ENCODE results near the gene FNBP1.

DNA sequence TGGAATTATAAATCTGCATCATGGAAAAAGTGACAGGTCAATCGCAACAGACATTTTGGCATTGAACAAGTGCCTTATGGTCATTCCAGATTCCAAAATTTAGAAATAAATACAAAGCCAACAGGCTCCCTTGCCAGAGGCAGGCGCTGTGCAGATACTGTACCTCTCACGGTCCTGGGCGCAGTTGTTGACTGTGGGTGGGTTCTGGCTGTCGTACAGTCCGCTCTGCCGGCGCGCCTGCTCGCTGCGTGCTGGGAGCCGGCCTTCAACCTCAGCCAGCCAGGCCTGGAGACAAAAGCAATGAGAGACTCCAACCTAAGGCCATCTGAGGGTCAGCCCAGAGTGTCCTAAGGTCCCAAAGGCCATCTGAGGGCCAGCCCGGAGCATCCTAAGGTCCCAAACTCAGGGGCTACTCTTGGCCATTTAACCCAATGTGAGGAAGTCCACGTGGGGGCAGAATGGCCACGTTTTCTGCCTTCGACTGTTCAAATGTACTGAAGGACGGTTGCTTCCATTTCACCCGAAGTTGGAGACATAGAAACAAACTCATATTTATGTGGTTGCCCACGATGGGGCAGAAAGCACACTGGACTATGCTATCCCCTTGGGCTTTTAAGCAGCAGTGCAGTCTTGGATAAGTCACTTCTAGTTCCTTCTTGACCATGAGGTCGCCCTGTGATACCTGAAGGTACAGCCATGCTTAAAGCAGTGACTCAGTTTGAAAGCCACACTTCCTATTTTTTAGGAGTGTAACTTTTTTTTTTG is 142.5 kb downstream of the FNBP1 start:
- TF ChIP-seq CTCF (IDR thresholded peaks at IDR 0.05) (no peak), POLR2A (IDR thresholded peaks at IDR 0.05) (no peak), POLR2AphosphoS5 (IDR thresholded peaks at IDR 0.05; ENCODE audit: insufficient read depth in 1 of 2, low read depth in 1 of 2) (no peak)

Data from vagina (tissue), 2 donors.